ENCODE measurements around the gene HSPA9.

- TF ChIP-seq CTCF (IDR thresholded peaks at IDR 0.05) = no peak
- TF ChIP-seq POLR2A (IDR thresholded peaks at IDR 0.05) = no peak
- TF ChIP-seq POLR2AphosphoS5 (IDR thresholded peaks at IDR 0.05) = no peak
Measured at GRCh38 chr5:138588013-138588788, 13.0 kb upstream of the HSPA9 start.
